GM18909 (cell line): ENCODE data around the gene ANO10.

Experiments
- ATAC-seq: cut with Tn5 transposase; IDR thresholded peaks from one replicate; pipeline ENCODE4 v1.9.1; 2021; ENCODE audit warnings: mild to moderate bottlenecking; ENCODE audit not compliant: unreplicated experiment, poor library complexity

The ANO10 gene

DNA sequence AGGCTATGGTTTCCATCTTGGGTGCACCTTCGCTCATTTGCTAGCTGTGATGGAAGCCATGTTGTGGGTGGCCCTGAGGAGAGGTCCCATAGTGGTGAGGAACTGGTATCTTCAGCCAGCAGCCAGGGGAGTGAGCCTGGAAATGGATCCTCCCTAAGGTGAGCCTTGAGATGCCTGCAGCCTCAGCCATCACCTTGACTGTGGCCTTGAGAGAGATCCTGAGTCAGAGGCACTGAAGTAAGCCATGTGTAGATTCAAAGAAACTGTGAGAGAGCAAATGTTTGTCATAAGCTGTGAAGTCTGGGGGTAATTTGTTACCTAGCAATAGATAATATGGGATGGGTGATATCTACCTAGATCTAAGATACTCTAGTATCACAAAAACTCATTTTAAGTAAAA lies 230.2 kb downstream of the ANO10 start:
- ATAC-seq = no peak

DNA sequence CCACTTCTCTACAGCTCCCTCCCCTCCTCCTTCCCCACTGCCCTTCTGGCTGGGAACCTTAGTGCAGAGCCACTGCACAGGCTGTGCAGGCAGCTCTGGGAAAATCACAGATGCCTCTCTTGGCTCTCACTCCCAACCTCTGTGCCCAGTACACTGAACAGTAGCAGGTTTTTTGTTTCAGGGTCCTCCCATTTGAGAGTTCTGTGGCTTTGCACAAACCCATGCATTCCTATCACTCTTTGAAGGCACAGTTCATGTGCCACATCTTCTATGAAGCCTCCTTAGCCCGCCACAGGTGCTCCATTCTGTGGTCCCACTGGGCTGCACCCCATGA lies 231.6 kb downstream of the ANO10 start:
- ATAC-seq = no peak

DNA sequence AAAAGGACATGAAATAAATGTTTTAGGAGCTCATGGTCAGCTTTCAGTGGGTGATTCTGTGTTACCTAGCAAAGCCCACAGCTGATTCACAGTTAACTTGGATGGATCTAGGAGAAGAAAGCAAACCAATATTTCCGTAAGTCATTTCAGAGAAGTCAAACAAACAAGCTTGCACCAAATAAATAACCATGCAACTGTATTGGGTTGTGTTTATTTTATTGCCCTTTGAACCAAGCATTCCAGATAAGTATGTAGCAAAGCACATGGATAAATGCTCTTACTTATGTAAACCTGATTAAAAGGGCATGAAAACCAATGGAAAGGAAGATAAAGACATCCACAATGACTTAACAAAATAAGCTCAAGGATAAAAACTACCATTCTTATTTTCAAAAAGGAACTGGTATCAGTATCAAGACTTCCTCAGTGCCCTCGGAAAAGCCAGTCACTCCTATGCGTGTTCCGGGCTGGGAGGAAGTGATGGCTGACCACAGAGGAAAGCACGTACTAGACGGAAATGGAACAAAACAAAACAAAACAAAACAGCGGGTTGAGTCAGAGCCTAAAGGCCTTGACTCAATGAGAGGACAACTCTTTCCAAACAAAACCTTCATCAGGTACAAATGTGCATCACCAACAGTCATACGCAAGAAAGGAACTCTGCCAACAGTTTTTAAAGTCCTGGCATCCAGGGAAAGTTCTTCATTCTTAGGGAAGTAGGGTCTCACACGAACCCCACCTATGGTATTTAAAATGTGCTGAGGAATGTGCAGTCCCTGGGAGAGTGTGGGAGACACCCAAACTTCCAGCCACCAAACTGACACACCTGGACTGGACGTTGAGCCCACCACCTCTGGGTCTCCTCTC lies 232.2 kb downstream of the ANO10 start:
- ATAC-seq = peak; percentile 85

DNA sequence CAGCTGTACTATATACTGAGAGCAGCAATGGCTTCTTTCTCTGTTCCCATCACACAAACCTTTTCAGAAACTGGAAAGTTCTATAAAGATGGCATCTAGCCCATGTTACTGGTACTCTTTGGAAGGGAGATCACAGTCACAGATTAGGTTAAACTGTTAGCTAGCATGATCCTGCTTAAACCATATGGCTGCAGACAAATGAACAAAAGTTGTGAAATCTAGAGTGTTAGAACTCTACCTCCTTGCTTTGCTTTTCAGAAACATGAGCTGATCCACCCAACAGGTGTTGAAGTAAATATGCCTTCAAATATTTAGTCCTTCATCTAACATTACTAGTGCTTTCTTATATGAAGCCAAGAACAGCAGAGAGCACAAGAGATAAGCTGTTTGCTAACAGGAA lies 232.9 kb downstream of the ANO10 start:
- ATAC-seq = no peak

DNA sequence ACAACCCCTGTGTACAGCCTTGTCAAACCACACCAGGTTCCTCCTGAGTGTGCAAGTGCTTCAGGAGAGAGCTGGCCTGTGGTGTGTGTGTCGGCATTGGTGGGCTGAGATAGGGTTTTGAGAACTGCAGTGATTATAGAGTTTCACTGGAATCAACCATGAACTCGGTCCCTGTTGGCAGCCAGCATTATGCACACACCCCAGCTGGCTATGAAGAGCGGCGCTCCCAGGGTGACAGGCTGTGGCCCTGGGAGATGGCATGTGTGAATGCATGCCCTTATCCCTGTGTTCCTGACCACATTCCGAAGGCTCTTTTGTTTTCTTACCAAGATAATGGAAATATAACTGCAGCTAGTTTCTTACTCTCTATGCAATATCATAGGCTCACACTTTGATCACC lies 233.6 kb downstream of the ANO10 start:
- no peak for ATAC-seq

DNA sequence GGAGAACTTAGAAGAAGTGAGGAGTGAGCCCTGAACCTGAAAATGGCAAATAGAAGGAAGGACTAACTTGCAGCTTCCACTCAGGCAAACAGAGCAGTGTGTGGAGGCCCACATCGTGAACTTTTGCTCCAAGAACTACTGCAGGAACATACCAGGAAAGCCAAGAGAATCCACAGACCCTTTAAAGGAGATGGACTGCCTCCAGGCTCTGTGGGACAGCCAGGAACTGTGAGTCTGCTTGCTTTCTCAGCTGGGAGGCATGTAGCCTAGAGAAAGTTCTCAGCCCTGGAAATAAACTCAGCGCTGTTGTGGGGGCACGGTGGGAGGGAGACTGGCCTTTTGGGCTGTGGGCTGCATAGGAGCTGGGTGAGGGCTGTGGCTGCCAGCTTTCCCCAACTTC lies 242.5 kb downstream of the ANO10 start:
- no peak for ATAC-seq

DNA sequence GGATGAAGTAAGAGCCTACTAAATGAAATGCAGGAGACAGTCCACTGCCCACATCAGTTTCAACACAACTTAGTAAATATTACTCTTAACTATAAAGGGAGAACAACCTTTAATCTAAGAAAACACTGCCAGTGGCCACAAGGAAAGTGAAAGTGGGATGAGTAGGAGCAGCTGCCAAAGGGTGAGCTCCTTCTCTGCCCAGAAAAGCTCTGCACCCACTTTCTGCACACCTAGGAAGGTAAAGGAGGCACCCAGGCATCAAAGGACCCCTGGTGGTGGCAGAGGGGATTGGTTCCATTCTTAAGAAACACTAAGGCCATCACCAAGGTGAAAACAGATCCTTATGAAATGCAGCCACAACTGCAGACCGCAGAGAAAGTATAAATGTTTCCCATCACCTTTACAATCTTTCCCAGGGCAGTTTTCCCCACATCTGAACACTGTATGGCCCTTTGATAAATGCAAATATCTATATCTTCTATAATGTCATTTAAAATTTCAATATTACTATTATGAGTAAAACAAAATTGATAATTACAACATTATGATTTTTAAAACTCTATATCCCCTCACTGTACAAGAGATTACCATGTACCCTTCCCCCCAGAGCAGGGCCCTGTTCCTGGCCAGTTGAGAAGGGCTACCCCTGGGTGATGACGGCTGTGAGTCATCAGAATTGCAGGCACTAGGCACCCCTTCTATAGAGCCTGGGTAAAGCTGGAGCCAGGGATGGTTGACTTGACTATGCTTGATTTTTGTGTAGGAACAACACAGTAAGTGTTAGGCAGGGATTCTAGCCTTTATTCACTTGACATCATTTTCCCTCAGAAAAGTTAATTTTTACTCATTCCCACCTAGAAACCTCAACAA lies 243.5 kb downstream of the ANO10 start:
- ATAC-seq = no peak

DNA sequence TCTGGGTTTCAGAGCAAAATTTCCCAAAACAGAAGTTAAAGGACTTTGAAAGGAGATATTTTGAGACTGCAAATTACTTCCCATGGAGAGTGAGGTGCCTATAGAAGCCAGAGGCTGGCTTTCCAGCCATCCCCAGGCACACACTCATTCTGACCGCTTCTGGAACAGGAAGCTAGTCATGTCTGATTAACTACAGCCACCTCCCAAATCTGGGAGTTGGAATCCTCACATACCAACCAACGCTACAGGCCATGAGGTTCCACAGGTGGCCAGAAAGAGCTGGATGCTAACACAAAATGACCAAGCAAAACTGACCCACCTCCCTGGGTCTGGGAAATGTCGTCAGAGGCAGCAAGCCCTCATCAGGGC lies 248.3 kb downstream of the ANO10 start:
- ATAC-seq = no peak

DNA sequence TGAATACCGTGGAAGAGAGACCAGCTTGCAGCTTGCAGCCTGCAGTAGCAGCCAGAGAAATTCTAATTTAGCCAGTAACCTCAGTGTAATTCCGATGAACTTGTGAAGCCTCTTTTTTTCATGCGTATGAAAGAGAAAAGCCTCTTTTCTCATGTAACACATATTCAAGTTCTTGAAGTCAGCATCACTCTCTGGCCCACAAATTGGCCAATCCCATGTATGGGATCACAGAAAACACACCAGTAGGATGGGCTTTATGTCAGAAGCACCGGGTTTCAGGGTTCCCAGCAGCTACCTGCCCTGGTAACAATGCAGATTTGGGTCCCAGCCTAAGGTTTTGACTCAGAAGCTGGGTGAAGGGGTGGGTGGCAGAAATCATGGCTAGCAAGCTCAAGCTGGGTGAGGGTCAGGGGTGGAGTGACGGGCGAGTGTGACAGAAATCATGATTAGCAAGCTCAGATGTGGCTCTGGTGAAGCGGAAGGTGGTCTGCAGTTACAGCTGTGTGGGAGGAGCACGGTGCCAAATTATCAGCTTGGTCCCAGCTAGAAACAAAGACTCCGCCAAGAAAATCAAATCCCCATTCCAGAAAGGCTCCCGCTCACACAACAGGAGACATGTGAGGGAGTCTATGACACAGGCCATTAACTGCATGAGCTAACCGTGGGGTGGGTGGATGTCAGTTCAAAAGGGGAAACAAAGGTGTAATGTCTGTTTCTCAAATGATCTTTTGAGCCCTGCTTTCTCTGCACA lies 248.8 kb downstream of the ANO10 start:
- no peak for ATAC-seq

DNA sequence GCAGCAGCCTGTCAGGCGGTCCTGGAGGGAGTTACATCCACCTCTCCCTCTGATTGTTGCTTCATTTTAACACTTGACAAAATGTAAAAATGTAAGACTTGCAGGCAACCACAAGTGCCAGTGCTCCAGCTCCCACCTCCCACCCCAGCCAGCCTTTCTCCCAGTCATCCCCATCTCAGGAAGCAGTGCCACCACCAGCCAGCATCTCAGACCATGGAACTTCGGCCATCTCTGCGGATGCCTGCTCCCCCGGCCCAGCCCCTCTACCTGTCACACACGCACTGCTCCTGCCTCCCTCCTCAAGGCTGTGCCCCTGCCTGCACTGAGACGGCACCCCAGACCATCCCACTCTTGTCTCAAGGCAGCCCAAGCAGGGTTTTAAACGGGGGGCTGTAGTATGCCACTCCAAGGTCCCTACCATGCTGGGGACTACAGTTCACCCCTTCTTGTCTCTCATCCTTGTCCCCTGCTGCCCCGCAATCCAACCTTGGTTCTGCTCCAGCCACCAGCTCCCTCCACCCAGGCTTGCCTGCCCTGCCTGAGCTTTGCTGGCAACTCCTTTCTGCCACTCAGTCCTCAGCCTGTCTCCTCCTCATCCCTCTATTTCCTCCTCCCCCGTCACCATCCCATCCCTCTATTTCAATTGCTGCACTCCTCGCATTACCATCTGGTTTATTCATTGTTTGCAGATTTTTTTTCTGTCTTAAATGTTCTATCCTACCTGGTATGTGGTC lies 249.6 kb downstream of the ANO10 start:
- ATAC-seq = no peak

DNA sequence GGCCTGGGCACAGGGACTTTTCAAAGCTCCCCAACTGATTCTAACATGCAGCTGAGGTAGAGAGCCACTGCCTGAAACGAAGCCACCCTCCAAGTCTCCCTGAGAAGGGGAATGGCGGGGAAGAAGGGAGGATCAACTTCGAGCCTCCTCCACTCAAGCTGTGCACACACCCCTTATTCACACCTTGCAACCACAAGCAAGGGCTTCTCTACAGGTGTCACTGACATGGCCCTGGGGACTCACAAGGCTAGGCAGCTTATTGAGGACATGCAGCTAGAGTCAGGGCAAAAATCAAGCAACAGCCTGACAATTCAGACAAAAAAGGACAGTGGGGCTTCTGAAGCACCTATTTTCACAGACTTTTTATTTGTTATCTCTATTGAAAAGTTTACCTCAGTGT lies 250.3 kb downstream of the ANO10 start:
- ATAC-seq = no peak

DNA sequence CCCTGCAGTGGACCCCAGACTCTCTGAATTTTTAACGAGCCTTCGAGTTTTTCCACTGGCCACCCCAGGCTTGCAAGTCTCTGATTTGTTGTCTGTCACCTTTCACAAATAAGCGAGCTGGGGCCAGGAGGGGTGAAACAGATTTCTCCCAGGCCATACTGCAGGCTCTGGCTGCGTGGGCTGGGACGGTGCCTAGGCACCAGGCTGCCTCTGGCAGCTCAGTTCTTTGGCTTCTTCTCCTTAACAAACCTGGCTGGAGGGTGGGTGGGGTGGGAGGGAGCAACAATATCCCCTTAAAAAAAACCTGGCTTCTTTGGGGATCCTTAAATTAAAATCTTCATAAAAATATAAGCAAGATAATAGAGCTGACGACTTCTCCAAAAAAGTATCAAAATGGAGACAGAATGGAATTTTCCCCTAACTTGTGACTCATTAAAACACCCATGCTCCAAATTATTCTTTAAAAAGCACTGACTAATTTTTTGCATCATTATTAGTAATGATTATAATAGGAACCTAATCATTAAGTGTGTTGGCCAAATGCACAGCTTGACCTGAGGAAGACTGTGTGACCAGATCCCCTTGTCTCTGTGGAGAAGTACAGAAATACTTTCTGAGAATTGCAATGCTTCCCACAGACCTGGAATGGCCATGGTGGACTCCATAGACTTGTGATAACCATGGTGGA lies 251.4 kb downstream of the ANO10 start:
- no peak for ATAC-seq

DNA sequence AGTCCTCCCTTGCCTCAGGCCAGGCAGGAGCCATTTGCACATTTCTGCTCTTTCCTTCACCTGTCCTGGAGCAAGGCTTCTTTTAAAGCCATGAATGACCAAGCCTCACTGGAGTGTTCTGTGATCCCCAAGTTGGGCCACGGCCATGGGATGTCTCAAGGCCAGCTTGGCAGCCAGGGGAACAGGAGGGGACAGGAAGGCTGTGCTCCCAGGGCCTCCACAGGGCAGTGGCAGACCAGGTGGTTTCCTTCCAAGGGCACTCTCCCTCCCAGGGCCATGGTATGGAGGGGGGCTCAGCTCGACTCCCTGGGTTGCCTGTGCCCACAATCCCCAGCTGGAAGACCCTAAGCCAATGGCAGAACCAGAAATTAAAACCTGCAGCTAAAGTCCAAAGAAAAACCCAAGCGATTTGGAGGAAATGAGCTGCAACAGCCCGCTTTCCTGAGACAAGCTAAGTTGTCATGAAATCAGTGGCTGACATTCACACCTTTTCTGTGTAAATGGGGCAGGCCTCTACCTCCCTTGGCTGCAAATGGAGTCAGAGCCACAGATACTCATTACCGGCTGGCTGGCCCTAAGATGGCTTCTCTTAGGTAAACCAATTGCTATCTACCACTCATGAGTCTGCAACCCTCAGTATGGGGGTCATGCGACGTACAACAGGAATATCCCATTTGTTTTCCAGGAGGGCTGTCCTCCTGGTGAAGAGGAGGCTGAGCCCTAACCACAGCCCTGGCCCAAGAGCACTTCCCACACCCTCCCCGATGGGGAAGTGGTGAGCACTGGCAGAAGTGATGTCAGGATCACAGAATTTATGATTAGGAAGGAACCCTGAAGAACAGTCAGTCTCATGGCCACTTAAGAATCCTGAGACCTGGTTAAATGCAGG lies 252.2 kb downstream of the ANO10 start:
- ATAC-seq = no peak

DNA sequence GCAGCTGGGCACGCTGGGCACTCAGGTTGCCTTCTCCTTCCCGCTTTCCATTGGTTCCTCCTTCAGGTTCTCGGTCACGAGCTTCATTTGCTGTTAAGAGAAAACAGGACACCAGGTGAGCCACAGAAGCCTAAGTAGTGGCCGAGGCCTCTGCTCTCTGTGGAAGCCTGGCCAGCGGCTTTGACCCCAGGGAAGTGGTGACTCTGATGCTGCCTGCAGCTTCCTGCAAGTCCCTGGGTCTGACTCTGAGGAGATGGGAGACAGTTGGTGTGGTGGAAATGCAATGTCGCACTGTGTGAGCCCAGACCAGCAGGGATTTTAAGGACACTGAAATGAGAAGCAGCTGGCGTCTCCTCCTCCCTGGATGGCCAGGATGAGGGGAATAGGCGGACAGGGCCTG lies 254.9 kb downstream of the ANO10 start:
- ATAC-seq = no peak

DNA sequence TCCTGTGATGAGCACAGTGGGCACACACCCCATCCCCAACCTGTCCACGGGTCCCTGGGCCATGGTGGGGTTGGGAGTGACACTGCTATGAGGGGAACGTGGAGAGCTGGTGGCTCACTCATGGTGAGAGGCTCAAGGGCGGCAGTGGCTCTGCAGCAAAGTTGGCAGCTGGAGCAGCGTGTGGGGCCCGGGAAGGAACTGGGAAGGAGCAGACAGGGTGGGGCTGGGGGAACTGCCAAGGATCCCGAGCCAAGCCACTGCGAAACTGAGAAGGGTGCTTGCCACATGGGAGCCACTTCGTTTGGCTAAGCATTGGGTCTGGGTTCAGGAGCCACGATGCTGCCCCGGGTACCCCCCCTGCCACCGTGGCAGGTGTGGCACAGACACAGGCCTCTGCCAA lies 255.3 kb downstream of the ANO10 start:
- no peak for ATAC-seq

DNA sequence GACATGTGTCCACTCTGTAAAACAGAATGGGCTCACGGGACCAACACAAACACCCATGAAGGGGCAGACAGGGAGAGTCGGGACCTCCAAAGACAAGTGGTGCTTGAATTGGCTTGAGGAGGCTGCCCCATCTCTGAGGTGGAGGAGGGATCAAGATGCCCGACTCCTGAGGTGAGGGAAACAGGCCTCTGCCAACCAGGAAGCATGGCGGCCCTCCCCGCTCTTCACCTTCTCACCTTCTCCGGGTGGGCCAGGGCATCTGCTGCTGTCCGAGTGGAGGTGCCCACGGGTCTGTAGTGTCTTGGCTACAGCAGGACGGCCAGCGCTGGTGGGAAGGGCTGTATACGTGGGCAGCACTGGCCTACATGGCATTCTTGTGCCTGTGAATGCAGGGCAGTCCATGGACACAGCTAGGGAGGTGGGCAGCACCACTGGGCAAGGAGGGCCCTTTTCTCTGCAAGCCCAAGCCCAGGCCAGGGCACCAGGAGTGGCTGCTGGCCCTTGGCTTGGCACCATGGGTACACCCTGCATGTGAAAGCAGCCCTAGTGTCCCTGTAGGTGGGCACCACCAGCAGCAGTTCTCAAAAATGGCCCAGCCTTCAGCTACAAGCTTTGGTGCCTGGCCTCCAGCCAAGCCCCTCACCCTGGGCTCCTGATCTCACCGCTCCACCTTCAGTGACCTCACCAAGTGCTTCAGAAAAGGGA lies 256.1 kb downstream of the ANO10 start:
- ATAC-seq = no peak

DNA sequence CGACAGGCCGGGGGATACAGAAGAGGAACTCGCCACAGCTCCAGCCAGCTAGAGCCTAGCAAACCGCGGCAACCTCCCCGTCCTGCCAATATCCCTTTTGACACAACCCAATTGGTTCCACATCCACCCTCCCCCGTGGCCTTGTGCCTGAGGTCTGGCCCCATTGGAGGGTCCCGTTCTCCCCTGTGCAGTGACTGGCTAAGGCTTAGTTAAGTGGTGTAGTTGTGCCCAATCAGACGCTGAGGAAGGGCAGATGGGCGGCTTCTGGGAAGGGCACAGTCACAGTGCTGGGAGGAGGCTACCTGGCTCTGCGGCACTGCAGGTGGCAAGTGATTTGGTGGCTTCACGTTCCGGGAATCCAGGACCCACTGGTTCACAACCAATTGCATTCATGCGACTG lies 256.9 kb downstream of the ANO10 start:
- ATAC-seq = no peak

DNA sequence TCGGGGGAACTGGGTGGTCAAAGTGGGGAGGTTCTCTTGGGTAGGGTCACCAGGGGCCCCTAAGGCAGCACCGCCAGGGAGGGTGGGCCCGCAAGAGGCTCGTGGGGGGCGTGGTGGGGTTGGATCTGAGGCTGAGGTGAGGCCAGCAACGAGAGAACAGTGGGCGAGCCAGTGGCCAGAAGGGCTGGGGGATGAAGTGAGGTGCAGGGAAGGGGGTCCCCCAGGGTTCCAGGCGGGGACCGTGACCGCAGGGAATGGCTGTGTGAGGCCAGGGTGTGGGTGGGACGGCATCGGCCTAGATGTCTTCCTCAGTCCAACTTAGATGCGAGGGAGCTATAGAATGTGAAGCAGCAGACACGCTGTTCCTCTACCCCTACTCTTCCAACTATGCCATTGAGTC lies 257.3 kb downstream of the ANO10 start:
- no peak for ATAC-seq
